Measurements from ENCODE around the gene SKOR1.

SKOR1 gene

GRCh38 chr15:67831363-67831762 is 6.1 kb downstream of the SKOR1 start:
- no peak for TF ChIP-seq EZH2 (IDR thresholded peaks at IDR 0.05; ENCODE audit: borderline replicate concordance, low read length)
- TF ChIP-seq, protein P1, sequence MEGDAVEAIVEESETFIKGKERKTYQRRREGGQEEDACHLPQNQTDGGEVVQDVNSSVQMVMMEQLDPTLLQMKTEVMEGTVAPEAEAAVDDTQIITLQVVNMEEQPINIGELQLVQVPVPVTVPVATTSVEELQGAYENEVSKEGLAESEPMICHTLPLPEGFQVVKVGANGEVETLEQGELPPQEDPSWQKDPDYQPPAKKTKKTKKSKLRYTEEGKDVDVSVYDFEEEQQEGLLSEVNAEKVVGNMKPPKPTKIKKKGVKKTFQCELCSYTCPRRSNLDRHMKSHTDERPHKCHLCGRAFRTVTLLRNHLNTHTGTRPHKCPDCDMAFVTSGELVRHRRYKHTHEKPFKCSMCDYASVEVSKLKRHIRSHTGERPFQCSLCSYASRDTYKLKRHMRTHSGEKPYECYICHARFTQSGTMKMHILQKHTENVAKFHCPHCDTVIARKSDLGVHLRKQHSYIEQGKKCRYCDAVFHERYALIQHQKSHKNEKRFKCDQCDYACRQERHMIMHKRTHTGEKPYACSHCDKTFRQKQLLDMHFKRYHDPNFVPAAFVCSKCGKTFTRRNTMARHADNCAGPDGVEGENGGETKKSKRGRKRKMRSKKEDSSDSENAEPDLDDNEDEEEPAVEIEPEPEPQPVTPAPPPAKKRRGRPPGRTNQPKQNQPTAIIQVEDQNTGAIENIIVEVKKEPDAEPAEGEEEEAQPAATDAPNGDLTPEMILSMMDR (IDR thresholded peaks at IDR 0.05; ENCODE audit: low read length) = no peak
- no peak overlapping the region for H3K4me2 ChIP-seq (ENCODE audit: low read length)
- H2AFZ ChIP-seq (ENCODE audit: low read length) = no peak overlapping the region
- peaks cover 42% of the 10 kb centered on the region for H3K36me3 ChIP-seq (ENCODE audit: insufficient read depth, low read length)
- peak overlapping the region; percentile 66 for H3K27ac ChIP-seq (ENCODE audit: low read depth, low read length, poor library complexity, severe bottlenecking)
- no peaks in the 10 kb centered on the region for H3K9me3 ChIP-seq (ENCODE audit: low read length)
- no peaks in the 10 kb centered on the region for H3K9me2 ChIP-seq (ENCODE audit: low read depth, low read length)
- no peaks in the 10 kb centered on the region for H4K20me1 ChIP-seq (ENCODE audit: insufficient read depth, low read length)
- H3K79me2 ChIP-seq (ENCODE audit: insufficient read depth, low read length) = no peaks in the 10 kb centered on the region
- no peaks in the 10 kb centered on the region for H3K27me3 ChIP-seq (ENCODE audit: insufficient read depth, low read length)
- no peak overlapping the region for H3K9ac ChIP-seq (ENCODE audit: low read length)
- no peak overlapping the region for H3K4me3 ChIP-seq (ENCODE audit: low read depth, low read length, poor library complexity, severe bottlenecking)
- H3K4me1 ChIP-seq (ENCODE audit: insufficient read depth, low read length, severe bottlenecking) = peaks cover 45% of the 10 kb centered on the region
- H3F3A ChIP-seq (ENCODE audit: insufficient read depth, low read length) = no peaks in the 10 kb centered on the region

DNA sequence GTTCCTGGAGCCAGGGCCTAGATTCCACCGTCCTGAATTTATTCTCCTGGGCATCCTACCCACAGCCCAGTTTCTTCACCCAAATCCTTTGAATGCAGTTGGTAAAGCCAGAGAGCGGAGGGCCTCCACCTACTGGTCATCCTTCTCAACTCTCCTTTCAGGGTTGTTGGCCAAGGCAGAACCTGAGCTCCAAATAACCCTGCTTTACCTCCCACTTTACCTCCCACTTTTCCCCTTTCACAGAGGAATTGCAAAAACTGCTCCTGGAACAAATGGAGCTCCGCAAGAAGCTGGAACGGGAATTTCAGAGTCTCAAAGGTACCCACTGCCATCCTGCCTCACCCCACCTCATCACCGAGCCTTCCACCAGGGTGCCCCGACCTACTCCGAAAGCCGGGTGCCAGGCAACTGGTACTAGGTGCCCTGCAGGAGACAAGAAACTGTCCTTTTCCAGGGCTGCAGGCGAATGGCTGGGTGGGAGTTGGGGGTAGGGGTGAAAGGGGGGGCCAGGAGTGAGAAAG is 6.8 kb downstream of the SKOR1 start:
- TF ChIP-seq EZH2 (IDR thresholded peaks at IDR 0.05; ENCODE audit: borderline replicate concordance, low read length) = no peak
- TF ChIP-seq, protein P1 (IDR thresholded peaks at IDR 0.05; ENCODE audit: low read length) = peak; percentile 65
- Histone ChIP-seq H3K9me3 (ENCODE audit: low read length) (no peaks in the 10 kb centered on the region), H3F3A (ENCODE audit: insufficient read depth, low read length) (no peaks in the 10 kb centered on the region), H3K9me2 (ENCODE audit: low read depth, low read length) (no peaks in the 10 kb centered on the region), H3K4me3 (ENCODE audit: low read depth, low read length, poor library complexity, severe bottlenecking) (no peak overlapping the region), H3K4me2 (ENCODE audit: low read length) (peak overlapping the region; percentile 29; the same call in 1 of the 2 replicates), H3K27ac (ENCODE audit: low read depth, low read length, poor library complexity, severe bottlenecking) (peak overlapping the region; percentile 87), H3K79me2 (ENCODE audit: insufficient read depth, low read length) (no peaks in the 10 kb centered on the region), H4K20me1 (ENCODE audit: insufficient read depth, low read length) (no peaks in the 10 kb centered on the region), H3K27me3 (ENCODE audit: insufficient read depth, low read length) (no peaks in the 10 kb centered on the region), H3K9ac (ENCODE audit: low read length) (peak overlapping the region; percentile 16; the same call in 1 of the 2 replicates), H2AFZ (ENCODE audit: low read length) (no peak overlapping the region), H3K4me1 (ENCODE audit: insufficient read depth, low read length, severe bottlenecking) (peaks cover 53% of the 10 kb centered on the region), H3K36me3 (ENCODE audit: insufficient read depth, low read length) (peaks cover 37% of the 10 kb centered on the region)

- Histone ChIP-seq H3K36me3 (ENCODE audit: insufficient read depth, low read length) (peaks cover 30% of the 10 kb centered on the region), H3F3A (ENCODE audit: insufficient read depth, low read length) (no peaks in the 10 kb centered on the region), H3K27ac (ENCODE audit: low read depth, low read length, poor library complexity, severe bottlenecking) (peak overlapping the region; percentile 87), H3K4me2 (ENCODE audit: low read length) (peak overlapping the region; percentile 86; the same call in 1 of the 2 replicates), H4K20me1 (ENCODE audit: insufficient read depth, low read length) (no peaks in the 10 kb centered on the region), H3K27me3 (ENCODE audit: insufficient read depth, low read length) (no peaks in the 10 kb centered on the region), H3K79me2 (ENCODE audit: insufficient read depth, low read length) (no peaks in the 10 kb centered on the region), H3K9me2 (ENCODE audit: low read depth, low read length) (no peaks in the 10 kb centered on the region), H3K4me3 (ENCODE audit: low read depth, low read length, poor library complexity, severe bottlenecking) (peak overlapping the region; percentile 57), H3K4me1 (ENCODE audit: insufficient read depth, low read length, severe bottlenecking) (peaks cover 63% of the 10 kb centered on the region), H2AFZ (ENCODE audit: low read length) (no peak overlapping the region), H3K9ac (ENCODE audit: low read length) (peak overlapping the region; percentile 71; the same call in 1 of the 2 replicates), H3K9me3 (ENCODE audit: low read length) (no peaks in the 10 kb centered on the region)
- TF ChIP-seq, protein P1 (IDR thresholded peaks at IDR 0.05; ENCODE audit: low read length) = no peak
- no peak for TF ChIP-seq EZH2 (IDR thresholded peaks at IDR 0.05; ENCODE audit: borderline replicate concordance, low read length)
Measured at GRCh38 chr15:67832897-67833709, 7.8 kb downstream of the SKOR1 start.

Measured in OCI-LY1 (cell line).